Hematopoietic multipotent progenitor cell treated with erythropoietin and hydrocortisone succinate and interleukin-3 and kit ligand, for 15 days (in vitro differentiated cells): ENCODE measurements around the gene HPSE2.
"Not testable (repeated sequence)": the region's sequence is repeated elsewhere in the genome, so short reads cannot be mapped to it uniquely, and the experiment has no call there.

Source experiments
- DNase-seq: peaks from one replicate; pipeline ENCODE4 v3.0.0-alpha.2; 2015; ENCODE audit warnings: low spot score

HPSE2 gene

GRCh38 chr10:99005254-99005653 lies 230.4 kb downstream of the HPSE2 start:
- DNase-seq: no peak

GRCh38 chr10:99004738-99005137 lies 230.9 kb downstream of the HPSE2 start:
- DNase-seq: no peak

GRCh38 chr10:99002392-99002791 lies 233.3 kb downstream of the HPSE2 start:
- DNase-seq: no peak

GRCh38 chr10:98997596-98997995 lies 238.1 kb downstream of the HPSE2 start:
- DNase-seq: no peak

DNA sequence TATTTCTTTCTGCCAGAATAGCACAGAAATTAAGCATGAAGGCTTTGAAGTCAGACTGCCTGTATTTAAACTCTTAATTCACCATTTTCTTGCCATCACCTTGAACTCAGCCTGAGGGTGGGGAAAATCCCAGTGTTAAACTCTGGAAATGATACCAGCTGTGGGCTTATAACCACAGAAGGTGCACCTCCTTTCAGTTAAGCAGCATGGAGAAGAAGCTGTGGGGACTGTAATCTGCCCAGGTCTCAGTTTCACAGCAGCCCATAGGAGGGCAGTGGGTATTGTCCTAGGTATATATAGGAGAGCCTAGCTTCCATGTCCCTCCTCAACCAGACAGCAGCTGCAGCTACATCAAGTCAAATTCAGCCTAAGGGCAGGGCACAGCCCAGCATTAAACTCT lies 241.6 kb downstream of the HPSE2 start:
- DNase-seq: no peak

DNA sequence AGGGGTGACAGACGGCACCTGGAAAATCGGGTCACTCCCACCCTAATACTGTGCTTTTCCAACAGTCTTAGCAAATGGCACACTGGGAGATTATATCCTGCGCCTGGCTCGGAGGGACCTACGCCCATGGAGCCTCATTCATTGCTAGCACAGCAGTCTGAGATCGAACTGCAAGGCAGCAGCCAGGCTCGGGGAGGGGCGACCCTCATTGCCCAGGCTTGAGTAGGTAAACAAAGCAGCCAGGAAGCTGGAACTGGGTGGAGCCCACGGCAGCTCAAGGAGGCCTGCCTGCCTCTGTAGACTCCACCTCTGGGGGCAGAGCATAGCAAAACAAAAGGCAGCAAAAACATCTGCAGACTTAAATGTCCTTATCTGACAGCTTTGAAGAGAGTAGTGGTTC lies 251.9 kb downstream of the HPSE2 start:
- not testable (repeated sequence) for DNase-seq

- DNase-seq: no peak
Observed at GRCh38 chr10:98980353-98980752, 255.3 kb downstream of the HPSE2 start.

DNA sequence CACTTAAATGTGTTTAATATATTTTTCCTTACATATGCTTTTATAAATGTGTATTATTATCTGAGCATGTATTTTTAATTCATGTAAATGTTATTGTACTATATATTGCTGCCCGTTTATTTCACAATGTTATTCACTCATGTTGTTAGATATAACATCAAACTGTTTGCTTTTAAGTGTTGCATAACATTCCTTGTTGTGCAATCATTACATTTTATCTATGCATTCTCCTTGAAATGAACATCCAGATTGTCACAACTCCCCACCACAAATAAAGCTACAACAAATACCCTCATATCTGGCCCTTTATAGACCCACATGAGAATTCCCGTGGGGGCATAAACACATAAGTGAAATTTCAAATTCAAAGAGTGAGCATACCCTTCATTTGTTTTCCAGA lies 264.2 kb downstream of the HPSE2 start:
- DNase-seq: no peak

GRCh38 chr10:98967601-98968000 lies 268.1 kb downstream of the HPSE2 start:
- DNase-seq: no peak

DNA sequence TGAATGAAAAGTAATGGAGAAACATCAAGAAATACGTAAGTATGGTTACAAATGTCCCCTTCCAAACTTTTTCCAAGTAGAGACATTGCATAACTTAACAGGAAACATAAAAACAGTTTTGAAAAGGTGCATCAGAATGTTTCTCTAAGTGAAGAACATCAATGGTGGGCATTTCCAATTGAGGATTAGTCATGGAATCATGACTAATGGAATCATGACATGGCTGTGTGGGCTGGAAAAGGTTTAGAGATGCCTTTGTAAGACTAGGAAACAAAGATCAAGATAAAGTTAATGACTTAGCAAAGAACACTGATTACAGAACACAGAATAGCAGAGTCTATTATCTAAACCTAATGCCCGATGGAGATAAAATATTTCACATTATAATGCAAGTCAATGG lies 272.0 kb downstream of the HPSE2 start:
- DNase-seq: no peak

DNA sequence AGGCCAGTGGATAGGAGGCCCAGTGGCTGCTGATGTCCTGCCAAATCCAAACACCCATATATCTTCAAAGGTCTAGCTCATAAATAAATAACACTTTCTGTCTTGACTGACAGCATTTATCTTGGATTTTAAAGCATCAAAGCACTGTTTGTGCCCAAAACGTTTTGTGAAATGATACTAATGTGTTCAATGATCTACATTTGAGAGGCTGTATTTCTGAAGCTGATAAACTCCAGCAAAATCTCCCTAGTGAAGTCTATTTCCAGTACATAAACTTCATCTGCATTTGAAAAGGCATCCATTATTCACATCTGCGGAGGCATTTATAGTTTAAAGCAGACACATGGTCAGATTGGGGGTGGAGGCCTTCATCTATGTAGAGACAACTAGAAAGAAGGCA lies 276.3 kb downstream of the HPSE2 start:
- no peak for DNase-seq

DNA sequence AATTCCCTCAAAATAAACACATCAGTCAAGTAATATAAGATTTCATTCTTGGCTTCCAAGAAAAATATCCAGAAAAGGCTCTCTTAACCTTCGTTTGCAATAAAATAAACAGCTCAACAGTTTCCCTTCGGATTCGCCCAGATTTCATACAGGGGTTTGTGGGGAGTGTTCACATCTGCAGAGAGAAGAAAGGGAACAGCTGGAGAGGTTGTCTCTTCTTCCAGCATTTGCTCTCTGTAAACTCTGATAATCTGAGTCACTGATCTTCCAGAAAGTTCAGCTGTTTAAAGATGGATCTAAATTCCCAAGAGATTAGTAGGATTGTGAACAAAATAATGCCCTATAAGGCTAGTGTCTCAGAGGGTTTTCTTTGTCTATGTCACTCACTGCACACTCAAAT lies 277.9 kb downstream of the HPSE2 start:
- no peak for DNase-seq

- no peak for DNase-seq
Observed at GRCh38 chr10:98956576-98957260, 278.9 kb downstream of the HPSE2 start.

- DNase-seq: peak; percentile 33
Observed at GRCh38 chr10:98953251-98953650, 282.4 kb downstream of the HPSE2 start.

- DNase-seq: no peak
Observed at GRCh38 chr10:98951269-98952000, 284.2 kb downstream of the HPSE2 start.

GRCh38 chr10:98950106-98950505 lies 285.5 kb downstream of the HPSE2 start:
- DNase-seq: no peak

DNA sequence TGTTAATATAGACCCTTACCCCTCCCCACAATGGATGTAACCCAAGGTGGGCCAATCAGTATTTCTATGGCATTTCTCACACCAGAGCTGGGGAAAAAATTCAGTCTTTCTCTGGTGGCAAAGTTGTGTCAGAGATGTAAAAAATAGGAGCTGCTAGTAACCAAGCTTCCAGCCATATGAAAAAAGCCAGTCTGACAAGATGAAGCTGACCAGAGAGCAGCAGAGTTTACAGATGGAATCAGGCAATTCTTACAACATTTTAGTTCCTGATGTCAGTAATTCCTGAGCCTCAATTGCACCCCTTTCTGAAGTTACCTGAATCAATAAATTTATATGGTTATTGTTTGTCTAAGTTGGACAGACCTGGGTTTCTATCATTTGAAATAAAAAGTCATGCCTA lies 286.3 kb downstream of the HPSE2 start:
- DNase-seq: no peak

- DNase-seq: no peak
Observed at GRCh38 chr10:98943681-98944080, 292.0 kb downstream of the HPSE2 start.

GRCh38 chr10:98929709-98930108 lies 305.9 kb downstream of the HPSE2 start:
- no peak for DNase-seq

- DNase-seq: no peak
Observed at GRCh38 chr10:98925651-98926050, 310.0 kb downstream of the HPSE2 start.

GRCh38 chr10:98924526-98924925 lies 311.1 kb downstream of the HPSE2 start:
- no peak for DNase-seq

DNA sequence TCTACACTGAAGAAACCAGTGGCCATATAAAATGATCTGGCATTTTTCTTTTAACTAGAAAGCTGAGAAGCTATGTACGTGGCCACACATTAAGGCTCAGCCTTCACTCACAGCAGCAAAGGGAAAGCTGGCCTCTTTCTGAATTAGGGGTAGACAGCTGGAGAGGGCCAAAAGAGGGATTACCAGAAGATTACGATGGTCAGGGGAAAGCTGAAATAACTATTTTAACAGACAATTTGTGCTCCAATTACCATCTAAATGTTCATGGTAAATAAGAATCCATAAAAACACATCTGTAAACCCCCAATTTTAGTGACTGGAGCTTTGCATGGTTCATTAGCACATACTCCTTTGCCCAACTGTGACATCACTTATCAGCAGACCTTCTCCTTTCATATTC lies 314.3 kb downstream of the HPSE2 start:
- no peak for DNase-seq

DNA sequence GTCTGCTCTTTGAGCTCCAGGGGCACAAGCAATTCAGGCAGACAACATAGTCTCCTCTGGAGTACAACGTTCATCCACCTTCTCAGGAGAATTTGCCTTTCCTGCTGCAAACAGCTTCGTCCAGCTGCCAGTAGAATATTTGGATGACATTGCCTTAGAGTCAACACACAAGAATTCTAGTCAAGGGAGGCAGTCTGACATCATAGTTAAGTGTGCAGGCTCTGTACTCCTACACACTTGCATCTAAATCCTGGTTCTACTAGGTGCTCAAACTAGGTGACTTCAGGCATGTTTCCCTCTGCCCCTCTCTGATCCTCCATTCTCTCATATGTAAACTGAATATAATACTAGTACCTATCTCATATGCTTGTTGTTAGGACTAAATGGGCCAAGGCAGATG lies 314.8 kb downstream of the HPSE2 start:
- no peak for DNase-seq

- no peak for DNase-seq
Observed at GRCh38 chr10:98920360-98920759, 315.3 kb downstream of the HPSE2 start.
